H1 (cell line): ENCODE measurements around the gene MUS81. TPM values are rescaled to one million over a fixed set of nuclear protein-coding genes. Genes with fewer than 3 reads are reported as not detected.

ENCODE experiments used
- BRCA1 ChIP-seq: IDR thresholded peaks from 2 replicates; pipeline ENCODE4 v1.6.1; 2012; ENCODE audit warnings: low read depth, low read length, improper control_type of control experiment
- CBX5 ChIP-seq: fragments of 300-800, 300-1000 bp; sonication (generic); IDR thresholded peaks from 2 replicates; pipeline ENCODE4 v1.7.1; 2016; ENCODE audit warnings: antibody characterized with exemption, low read length, low read depth
- E2F6 ChIP-seq: IDR thresholded peaks from 2 replicates; pipeline ENCODE4 v1.6.1; 2012; ENCODE audit warnings: inconsistent platforms
- EP300 ChIP-seq, 2 experiments: IDR thresholded peaks; 1 replicate in 1 of 2; 2 replicates in 1 of 2; pipeline ENCODE4 v1.6.1; 2011 to 2012; ENCODE audit warnings: low read depth in 2 of 2, low read length in 2 of 2, mild to moderate bottlenecking in 2 of 2, borderline replicate concordance in 1 of 2, inconsistent platforms in 1 of 2, moderate library complexity in 1 of 2
- RNF2 ChIP-seq: fragments of 200-900, 300-1000 bp; sonication (generic); IDR thresholded peaks from 2 replicates; pipeline ENCODE4 v1.7.1; 2016; ENCODE audit warnings: borderline replicate concordance, low read depth, mild to moderate bottlenecking, antibody characterized with exemption, low read length; ENCODE audit not compliant: poor library complexity, severe bottlenecking; ENCODE audit errors: missing control alignments
- SAP30 ChIP-seq: fragments of 300-600 bp; sonication (generic); IDR thresholded peaks from 2 replicates; pipeline ENCODE4 v1.7.1; 2012; ENCODE audit warnings: low read length, moderate library complexity, mild to moderate bottlenecking, inconsistent platforms; ENCODE audit not compliant: insufficient read depth, insufficient replicate concordance
- TAF7 ChIP-seq: optimal IDR thresholded peaks from 2 replicates; pipeline ENCODE3; 2011; ENCODE audit warnings: low read depth, mild to moderate bottlenecking, inconsistent platforms, low read length, moderate library complexity, borderline replicate concordance
- polyA plus RNA-seq, 7 experiments: library from polyadenylated mRNA; depleted of rRNA in 3 of 7; stranded (reverse) in 5 of 7; unstranded in 2 of 7; fragments of >200 nt in 5 of 7; fragments of 200-250 nt in 2 of 7; gene quantifications; 1 replicate in 5 of 7; 2 replicates in 1 of 7; 4 replicates in 1 of 7; pipeline versions ENCODE4 v1.2.1 to v1.2.3, GENCODE V29; 2011 to 2013; ENCODE audit warnings: missing spikeins in 2 of 7, mixed read lengths in 2 of 7
- total RNA-seq: library from RNA; stranded (reverse); fragmentation: NEBNext Ultra II Directional; extraction: Animal tissue kit (Norgen Biotek cat#: 25700); gene quantifications from 2 replicates; pipeline ENCODE4 v1.2.1, GENCODE V29; 2021
- TF ChIP-seq, protein P1 (sequence below): fragments of 300-600 bp; sonication (generic); IDR thresholded peaks from 2 replicates; pipeline ENCODE4 v1.7.1; 2012; ENCODE audit warnings: low read length, moderate library complexity, mild to moderate bottlenecking, inconsistent platforms; ENCODE audit not compliant: insufficient replicate concordance

Gene MUS81
- total and polyA plus RNA-seq, 2 of the 8 experiments (the other 6 are each of a cell fraction or from before 2014, with no cell fraction given) = 30.2 to 31.5 TPM

- TF ChIP-seq, protein P1, sequence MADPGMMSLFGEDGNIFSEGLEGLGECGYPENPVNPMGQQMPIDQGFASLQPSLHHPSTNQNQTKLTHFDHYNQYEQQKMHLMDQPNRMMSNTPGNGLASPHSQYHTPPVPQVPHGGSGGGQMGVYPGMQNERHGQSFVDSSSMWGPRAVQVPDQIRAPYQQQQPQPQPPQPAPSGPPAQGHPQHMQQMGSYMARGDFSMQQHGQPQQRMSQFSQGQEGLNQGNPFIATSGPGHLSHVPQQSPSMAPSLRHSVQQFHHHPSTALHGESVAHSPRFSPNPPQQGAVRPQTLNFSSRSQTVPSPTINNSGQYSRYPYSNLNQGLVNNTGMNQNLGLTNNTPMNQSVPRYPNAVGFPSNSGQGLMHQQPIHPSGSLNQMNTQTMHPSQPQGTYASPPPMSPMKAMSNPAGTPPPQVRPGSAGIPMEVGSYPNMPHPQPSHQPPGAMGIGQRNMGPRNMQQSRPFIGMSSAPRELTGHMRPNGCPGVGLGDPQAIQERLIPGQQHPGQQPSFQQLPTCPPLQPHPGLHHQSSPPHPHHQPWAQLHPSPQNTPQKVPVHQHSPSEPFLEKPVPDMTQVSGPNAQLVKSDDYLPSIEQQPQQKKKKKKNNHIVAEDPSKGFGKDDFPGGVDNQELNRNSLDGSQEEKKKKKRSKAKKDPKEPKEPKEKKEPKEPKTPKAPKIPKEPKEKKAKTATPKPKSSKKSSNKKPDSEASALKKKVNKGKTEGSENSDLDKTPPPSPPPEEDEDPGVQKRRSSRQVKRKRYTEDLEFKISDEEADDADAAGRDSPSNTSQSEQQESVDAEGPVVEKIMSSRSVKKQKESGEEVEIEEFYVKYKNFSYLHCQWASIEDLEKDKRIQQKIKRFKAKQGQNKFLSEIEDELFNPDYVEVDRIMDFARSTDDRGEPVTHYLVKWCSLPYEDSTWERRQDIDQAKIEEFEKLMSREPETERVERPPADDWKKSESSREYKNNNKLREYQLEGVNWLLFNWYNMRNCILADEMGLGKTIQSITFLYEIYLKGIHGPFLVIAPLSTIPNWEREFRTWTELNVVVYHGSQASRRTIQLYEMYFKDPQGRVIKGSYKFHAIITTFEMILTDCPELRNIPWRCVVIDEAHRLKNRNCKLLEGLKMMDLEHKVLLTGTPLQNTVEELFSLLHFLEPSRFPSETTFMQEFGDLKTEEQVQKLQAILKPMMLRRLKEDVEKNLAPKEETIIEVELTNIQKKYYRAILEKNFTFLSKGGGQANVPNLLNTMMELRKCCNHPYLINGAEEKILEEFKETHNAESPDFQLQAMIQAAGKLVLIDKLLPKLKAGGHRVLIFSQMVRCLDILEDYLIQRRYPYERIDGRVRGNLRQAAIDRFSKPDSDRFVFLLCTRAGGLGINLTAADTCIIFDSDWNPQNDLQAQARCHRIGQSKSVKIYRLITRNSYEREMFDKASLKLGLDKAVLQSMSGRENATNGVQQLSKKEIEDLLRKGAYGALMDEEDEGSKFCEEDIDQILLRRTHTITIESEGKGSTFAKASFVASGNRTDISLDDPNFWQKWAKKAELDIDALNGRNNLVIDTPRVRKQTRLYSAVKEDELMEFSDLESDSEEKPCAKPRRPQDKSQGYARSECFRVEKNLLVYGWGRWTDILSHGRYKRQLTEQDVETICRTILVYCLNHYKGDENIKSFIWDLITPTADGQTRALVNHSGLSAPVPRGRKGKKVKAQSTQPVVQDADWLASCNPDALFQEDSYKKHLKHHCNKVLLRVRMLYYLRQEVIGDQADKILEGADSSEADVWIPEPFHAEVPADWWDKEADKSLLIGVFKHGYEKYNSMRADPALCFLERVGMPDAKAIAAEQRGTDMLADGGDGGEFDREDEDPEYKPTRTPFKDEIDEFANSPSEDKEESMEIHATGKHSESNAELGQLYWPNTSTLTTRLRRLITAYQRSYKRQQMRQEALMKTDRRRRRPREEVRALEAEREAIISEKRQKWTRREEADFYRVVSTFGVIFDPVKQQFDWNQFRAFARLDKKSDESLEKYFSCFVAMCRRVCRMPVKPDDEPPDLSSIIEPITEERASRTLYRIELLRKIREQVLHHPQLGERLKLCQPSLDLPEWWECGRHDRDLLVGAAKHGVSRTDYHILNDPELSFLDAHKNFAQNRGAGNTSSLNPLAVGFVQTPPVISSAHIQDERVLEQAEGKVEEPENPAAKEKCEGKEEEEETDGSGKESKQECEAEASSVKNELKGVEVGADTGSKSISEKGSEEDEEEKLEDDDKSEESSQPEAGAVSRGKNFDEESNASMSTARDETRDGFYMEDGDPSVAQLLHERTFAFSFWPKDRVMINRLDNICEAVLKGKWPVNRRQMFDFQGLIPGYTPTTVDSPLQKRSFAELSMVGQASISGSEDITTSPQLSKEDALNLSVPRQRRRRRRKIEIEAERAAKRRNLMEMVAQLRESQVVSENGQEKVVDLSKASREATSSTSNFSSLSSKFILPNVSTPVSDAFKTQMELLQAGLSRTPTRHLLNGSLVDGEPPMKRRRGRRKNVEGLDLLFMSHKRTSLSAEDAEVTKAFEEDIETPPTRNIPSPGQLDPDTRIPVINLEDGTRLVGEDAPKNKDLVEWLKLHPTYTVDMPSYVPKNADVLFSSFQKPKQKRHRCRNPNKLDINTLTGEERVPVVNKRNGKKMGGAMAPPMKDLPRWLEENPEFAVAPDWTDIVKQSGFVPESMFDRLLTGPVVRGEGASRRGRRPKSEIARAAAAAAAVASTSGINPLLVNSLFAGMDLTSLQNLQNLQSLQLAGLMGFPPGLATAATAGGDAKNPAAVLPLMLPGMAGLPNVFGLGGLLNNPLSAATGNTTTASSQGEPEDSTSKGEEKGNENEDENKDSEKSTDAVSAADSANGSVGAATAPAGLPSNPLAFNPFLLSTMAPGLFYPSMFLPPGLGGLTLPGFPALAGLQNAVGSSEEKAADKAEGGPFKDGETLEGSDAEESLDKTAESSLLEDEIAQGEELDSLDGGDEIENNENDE = no peak
- TF ChIP-seq BRCA1 = no peak
- TF ChIP-seq TAF7 = peak; percentile 89
- TF ChIP-seq SAP30 = no peak
- no peak for TF ChIP-seq CBX5
- no peak; a peak in 1 of 3 replicates for TF ChIP-seq EP300 (IDR thresholded peaks at IDR 0.05; ENCODE audit: borderline replicate concordance in 1 of 2, low read depth in 2 of 2, low read length in 2 of 2)
- TF ChIP-seq E2F6 = peak; percentile 29; the same call in 1 of the 2 replicates
- TF ChIP-seq RNF2 = no peak
Observed at GRCh38 chr11:65888163-65888814, 28.1 kb downstream of the MUS81 start, which contains the start of gene FIBP (continued).
